OCI-LY7 (cell line): Measurements from ENCODE around the gene TRIM59.

ENCODE experiments used
- EZH2phosphoT487 ChIP-seq: fragments of 200-600 bp; sonication (generic); IDR thresholded peaks from 2 replicates; pipeline ENCODE4 v1.6.1; 2018; ENCODE audit warnings: low read depth, borderline replicate concordance, mild to moderate bottlenecking, mixed run types, antibody characterized with exemption, low read length, moderate library complexity, mixed read lengths
- TF ChIP-seq, protein P1 (sequence below): fragments of 200-600 bp; sonication (generic); conservative IDR thresholded peaks from 2 replicates; pipeline ENCODE4 v1.5.1; 2014; ENCODE audit warnings: mild to moderate bottlenecking, antibody characterized with exemption, low read length, moderate library complexity, mixed read lengths

DNA sequence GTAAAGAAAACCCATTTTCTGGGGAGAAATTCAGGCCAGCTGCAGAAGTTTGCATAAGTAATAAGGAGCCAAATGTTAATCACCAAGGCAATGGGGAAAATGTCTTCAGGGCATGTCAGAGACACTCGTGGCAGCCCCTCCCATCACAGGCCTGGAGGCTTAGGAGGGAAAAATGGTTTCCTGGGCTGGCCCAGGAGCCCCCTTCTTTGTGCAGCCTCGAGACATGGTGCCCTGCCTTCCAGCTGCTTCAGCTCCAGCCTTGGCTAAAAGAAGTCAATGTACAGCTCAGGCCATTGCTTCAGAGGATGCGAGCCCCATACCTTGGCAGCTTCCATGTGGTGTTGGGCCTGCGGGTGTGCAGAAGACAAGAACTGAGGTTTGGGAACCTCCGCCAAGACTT lies 20.6 kb upstream of the TRIM59 start:
- TF ChIP-seq, protein P1, sequence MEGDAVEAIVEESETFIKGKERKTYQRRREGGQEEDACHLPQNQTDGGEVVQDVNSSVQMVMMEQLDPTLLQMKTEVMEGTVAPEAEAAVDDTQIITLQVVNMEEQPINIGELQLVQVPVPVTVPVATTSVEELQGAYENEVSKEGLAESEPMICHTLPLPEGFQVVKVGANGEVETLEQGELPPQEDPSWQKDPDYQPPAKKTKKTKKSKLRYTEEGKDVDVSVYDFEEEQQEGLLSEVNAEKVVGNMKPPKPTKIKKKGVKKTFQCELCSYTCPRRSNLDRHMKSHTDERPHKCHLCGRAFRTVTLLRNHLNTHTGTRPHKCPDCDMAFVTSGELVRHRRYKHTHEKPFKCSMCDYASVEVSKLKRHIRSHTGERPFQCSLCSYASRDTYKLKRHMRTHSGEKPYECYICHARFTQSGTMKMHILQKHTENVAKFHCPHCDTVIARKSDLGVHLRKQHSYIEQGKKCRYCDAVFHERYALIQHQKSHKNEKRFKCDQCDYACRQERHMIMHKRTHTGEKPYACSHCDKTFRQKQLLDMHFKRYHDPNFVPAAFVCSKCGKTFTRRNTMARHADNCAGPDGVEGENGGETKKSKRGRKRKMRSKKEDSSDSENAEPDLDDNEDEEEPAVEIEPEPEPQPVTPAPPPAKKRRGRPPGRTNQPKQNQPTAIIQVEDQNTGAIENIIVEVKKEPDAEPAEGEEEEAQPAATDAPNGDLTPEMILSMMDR, result no peak
- TF ChIP-seq EZH2phosphoT487, result no peak
